Brain pericyte (primary cell): ENCODE measurements around the gene FEZF1.

Source experiments
- DNase-seq: peaks from one replicate; pipeline ENCODE4 v3.0.0-alpha.2; 2012; ENCODE audit warnings: low read depth, low spot score

Gene FEZF1

DNA sequence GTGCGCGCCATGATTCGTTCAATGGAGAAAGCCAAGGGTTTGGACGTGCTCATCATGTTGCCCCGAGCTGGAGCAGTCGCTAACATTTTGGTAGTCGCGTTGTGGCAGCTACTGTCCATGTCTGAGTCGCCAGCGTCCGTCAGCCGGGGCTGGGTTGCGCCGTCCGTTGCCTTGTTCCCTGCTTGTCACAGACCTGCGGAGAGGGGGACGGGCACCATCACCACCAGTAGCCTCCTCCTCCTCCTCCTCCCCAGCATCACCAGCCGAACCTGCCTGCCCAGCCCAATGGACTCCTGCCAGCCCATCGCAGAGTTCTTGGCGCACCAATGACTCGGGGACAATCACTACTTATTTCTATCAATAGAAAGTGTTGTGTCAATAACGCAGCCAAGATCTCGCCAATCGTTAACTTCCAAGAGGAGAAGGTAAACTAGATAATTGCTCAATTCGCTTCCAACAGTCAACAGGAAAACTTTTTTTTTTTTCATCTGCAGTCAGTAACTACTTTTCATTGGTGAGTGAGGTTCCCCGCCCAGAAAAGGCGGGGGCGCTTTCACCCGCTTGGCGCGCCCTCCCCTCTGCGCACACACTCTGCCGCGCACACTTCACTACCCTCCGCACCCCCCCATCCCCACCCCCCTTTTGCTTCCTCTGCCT lies at the start of gene FEZF1:
FEZF1 (minus strand) TSS at position 432 of the 657 bp plus-strand sequence; CDS start at position 119, 313 bp downstream.
- no peak for DNase-seq

DNA sequence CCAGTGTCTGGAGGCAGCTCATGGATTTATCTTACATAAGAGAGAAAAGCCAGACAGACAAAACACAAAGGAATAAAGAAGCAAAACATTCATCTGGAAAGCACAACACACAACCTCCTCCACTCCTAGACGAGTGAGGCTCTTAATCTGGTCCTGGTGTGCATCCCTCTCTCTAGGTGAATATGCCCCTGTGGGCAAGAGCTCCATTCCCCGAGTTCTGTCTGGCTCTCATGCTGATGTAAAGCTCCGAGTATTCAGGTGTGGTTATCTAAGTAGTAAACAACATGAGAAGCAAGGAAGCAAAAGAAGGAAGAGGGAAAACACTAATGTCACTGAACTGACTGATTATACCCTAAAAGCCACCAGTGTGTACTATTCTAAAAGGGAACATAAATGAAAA lies 47.9 kb upstream of the FEZF1 start:
- no peak for DNase-seq

GRCh38 chr7:122350701-122351100 lies 46.2 kb upstream of the FEZF1 start:
- no peak for DNase-seq

GRCh38 chr7:122344303-122344620 lies 39.7 kb upstream of the FEZF1 start:
- DNase-seq: no peak

- no peak for DNase-seq
Observed at GRCh38 chr7:122343601-122344302, 39.2 kb upstream of the FEZF1 start.

GRCh38 chr7:122340427-122340826 lies 35.9 kb upstream of the FEZF1 start:
- DNase-seq: no peak

GRCh38 chr7:122339145-122339904 lies 34.8 kb upstream of the FEZF1 start:
- DNase-seq: no peak

DNA sequence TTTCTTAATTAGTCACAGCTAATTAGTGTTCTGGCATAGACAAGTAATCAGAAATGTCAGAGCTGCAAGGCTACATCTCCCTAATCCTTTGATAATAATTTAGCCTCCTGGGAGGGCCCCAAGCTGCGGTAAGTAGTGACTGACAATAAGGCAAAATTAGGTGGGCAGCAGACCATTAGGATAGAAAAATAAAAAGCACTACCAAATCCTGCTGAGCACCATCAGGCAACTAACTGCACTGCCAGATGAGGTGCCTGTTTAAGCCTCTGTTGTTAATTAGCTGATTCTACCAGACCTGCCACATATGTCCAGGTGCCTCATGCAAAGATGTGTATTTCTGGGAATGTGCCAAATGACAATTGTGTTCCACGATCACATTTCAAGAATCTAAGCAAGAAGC lies 32.5 kb upstream of the FEZF1 start:
- DNase-seq: no peak

GRCh38 chr7:122329145-122329802 lies 24.7 kb upstream of the FEZF1 start:
- no peak for DNase-seq

DNA sequence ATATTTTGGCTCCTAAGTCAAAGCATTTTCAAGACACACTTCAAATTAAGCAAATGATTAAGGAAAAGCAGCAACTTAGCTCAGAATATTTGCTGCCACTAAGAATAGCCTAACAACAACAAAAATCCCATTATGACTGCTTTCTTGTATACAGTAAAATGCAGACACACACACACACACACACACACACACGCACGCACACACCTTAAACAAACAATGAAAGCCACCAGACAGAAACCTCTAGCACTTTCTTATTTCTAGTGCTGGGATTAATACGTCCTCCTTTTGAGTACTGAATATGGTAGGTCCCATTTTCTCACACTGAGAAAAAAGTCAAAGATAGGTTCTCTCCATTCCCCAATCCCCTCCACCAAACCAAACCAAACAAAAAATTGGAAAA lies 23.4 kb upstream of the FEZF1 start:
- no peak for DNase-seq

DNA sequence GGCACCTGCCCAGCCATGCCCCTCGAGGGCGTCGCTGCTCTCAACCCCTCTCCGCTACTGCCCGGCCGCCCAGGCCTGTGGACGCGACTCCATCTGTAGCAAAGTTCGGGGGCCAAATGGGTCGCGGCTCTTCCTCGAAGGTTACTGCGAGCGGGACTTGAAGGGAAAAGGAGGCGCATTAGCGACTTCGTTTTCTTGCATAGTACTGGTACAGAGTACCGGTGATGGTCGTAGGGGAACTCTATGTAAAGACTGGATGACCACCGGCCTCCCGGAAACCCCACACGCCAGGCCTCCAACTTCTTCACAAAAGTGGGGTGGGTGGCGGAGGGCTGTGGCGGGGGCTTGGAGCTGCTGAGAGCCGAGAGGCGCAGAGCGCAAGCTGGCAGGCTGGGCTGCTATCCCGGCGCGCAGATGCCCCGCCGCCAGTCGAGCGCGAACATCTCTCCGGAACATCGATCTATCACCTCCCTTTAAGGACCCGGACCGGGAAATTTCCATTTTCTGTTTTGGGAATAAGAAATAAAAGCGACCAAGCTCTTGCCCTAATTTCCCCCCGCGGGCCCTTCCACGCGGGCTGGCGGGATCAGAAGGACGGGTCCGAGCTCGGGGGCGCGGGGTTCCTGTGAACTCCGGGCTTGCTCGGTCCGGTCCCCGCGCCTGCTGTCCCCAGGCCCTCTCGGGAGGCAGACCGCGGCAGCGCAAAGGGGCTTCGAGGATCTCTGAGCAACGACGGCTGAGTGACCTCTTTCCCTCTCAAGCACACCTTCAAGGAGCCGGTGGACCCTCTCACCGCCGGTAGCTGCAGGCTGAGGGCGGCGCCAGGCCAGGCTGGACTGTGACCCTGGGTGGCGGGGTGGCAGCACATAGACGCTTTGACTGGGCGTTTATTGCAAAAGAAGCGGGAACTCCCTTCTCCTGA lies 12.2 kb upstream of the FEZF1 start:
- DNase-seq: no peak

GRCh38 chr7:122315507-122316466 lies 11.2 kb upstream of the FEZF1 start:
- no peak for DNase-seq

DNA sequence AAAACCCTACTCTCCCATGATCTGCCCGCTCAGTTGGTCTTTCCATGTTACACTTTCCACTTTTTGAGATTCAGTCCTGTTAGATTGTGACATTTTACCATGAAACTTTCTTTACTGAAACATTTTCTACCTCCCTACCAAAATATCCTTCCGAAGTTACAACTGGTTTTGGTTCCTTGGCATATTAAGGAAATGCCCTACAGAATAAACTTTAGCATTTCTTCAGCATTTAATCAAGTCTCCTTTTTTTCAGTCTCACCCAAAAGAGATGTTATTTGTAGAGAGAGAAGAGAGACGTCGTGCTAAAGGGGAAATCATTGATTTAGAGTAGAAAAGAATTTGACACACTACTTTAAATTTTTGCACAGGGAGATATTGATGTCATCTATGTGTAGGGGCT lies 9.7 kb upstream of the FEZF1 start:
- DNase-seq: no peak

- DNase-seq: no peak
Observed at GRCh38 chr7:122312789-122313188, 8.2 kb upstream of the FEZF1 start.

GRCh38 chr7:122311734-122312450 lies 7.3 kb upstream of the FEZF1 start:
- no peak for DNase-seq

- DNase-seq: no peak
Observed at GRCh38 chr7:122311050-122311700, 6.6 kb upstream of the FEZF1 start.

DNA sequence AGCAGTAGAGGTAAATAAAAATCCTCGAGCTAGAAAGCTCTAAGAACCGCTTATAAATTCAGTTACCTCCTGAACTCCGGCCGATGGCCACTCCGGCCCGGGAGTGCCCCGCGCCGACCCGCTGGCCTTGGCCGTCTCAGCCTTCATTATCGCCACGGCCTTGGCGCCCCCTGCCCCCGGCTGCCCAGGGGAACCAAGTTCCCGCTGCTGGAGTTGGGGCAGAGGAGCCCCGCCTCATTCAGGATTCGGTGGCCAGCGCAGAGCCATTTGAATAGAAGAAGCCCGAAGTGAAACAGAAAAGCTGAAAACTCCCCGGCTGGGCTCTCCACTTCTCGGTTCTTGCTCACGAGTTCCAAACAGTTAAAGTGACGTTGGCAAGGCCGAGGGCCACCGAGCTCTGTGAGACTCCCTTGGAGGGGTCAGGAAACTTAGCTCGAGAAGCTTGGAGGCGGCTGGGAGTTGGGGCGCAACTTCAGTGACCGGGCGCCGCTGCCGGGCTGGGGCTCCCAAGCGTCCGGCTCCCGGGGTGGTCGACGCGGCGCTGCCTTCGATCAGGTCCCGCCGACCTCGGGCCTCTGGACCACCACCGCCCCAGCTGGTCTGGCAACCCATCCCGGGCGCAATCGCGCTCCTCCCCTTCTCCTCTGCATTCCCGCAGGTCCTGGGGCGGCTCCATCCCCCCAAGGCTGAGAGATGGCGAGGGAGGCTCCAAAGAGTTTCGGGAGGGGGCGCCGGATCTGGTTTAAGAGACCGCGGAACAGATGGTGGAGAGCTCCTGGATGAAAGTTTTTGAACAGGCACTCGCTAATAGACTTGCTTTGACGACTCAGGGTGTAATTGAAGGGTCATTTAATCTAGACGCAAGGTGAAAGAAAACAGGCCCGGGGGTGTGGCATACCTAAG lies 5.8 kb upstream of the FEZF1 start:
- no peak for DNase-seq

- DNase-seq: no peak
Observed at GRCh38 chr7:122309421-122309820, 4.9 kb upstream of the FEZF1 start.
